IMR-90 (cell line): ENCODE data around the gene PLXND1. TPM values are rescaled to one million over a fixed set of nuclear protein-coding genes. Genes with fewer than 3 reads are reported as not detected.
A peak's percentile ranks its signal among the peaks of the same experiment; 100 is the strongest.

Source experiments
- ATAC-seq: fragments of 200-7000 bp; cut with Tn5 transposase; 2 replicates; pipeline ENCODE4 v1.9.1; 2020; ENCODE audit warnings: low read depth, mild to moderate bottlenecking, moderate library complexity
- BruUV-seq: library from RNA; stranded (reverse); fragments of 400-500 nt; replicated peaks from 2 replicates; lab custom pipeline; 2021; lab: Mats Ljungman, UMichigan
- CTCF ChIA-PET: fragments of 300-600 bp; formaldehyde crosslinking; extraction: SDS; loops from one replicate; lab custom pipeline; 2021; ENCODE audit warnings: antibody characterized with exemption; lab: Yijun Ruan, JAX
- POLR2A ChIA-PET: fragments of 300-600 bp; sonication (Branson Sonifier 250); formaldehyde crosslinking; loops from one replicate; lab custom pipeline; 2022; ENCODE audit warnings: antibody characterized with exemption; ENCODE audit not compliant: unreplicated experiment; lab: Charles Lee
- DNase-seq: peaks from one replicate; pipeline ENCODE4 v3.0.0; 2013
- H2AFZ ChIP-seq: replicated peaks from 2 replicates; pipeline ENCODE3; 2013; ENCODE audit warnings: low read length, mild to moderate bottlenecking; ENCODE audit not compliant: poor library complexity
- H2AK5ac ChIP-seq: 2 replicates; pipeline ENCODE4 v1.6.1; 2013; ENCODE audit warnings: low read depth, low read length, inconsistent platforms
- H2AK9ac ChIP-seq: replicated peaks from 2 replicates; pipeline ENCODE3; 2013; ENCODE audit warnings: mild to moderate bottlenecking, low read depth, low read length, moderate library complexity; ENCODE audit not compliant: poor library complexity
- H2BK120ac ChIP-seq: 2 replicates; pipeline ENCODE4 v1.6.1; 2013; ENCODE audit warnings: low read depth, low read length, inconsistent platforms
- H2BK15ac ChIP-seq: 3 replicates; pipeline ENCODE4 v1.6.1; 2013; ENCODE audit warnings: low read depth, low read length, inconsistent platforms
- H2BK20ac ChIP-seq: 2 replicates; pipeline ENCODE4 v1.6.1; 2013; ENCODE audit warnings: low read depth, mild to moderate bottlenecking, inconsistent platforms, low read length, moderate library complexity
- H2BK5ac ChIP-seq: 2 replicates; pipeline ENCODE4 v1.6.1; 2013; ENCODE audit warnings: mild to moderate bottlenecking, low read depth, low read length, inconsistent platforms; ENCODE audit not compliant: poor library complexity, severe bottlenecking
- H3K14ac ChIP-seq: replicated peaks from 2 replicates; pipeline ENCODE4 v1.6.1; 2013; ENCODE audit warnings: low read depth, low read length, inconsistent platforms
- H3K18ac ChIP-seq: 2 replicates; pipeline ENCODE4 v1.6.1; 2013; ENCODE audit warnings: low read depth, low read length, control low read depth
- H3K23ac ChIP-seq: 2 replicates; pipeline ENCODE4 v1.6.1; 2013; ENCODE audit warnings: low read depth, low read length, inconsistent platforms
- H3K27ac ChIP-seq: 2 replicates; pipeline ENCODE4 v1.5.1; 2013; ENCODE audit warnings: mild to moderate bottlenecking, control low read depth, low read length; ENCODE audit not compliant: insufficient read depth
- H3K27me3 ChIP-seq: 2 replicates; pipeline ENCODE4 v1.6.1; 2013; ENCODE audit warnings: low read length; ENCODE audit not compliant: control insufficient read depth, insufficient read depth
- H3K36me3 ChIP-seq: 2 replicates; pipeline ENCODE4 v1.6.1; 2013; ENCODE audit warnings: low read length, mixed read lengths; ENCODE audit not compliant: control insufficient read depth, insufficient read depth
- H3K4ac ChIP-seq: 2 replicates; pipeline ENCODE4 v1.6.1; 2013; ENCODE audit warnings: low read depth, low read length, inconsistent platforms
- H3K4me1 ChIP-seq: 2 replicates; pipeline ENCODE4 v1.6.1; 2013; ENCODE audit warnings: low read length, mixed read lengths; ENCODE audit not compliant: control insufficient read depth, insufficient read depth
- H3K4me2 ChIP-seq: 2 replicates; pipeline ENCODE4 v1.6.1; 2013; ENCODE audit warnings: low read depth, mild to moderate bottlenecking, control low read depth, low read length, moderate library complexity
- H3K4me3 ChIP-seq: 2 replicates; pipeline ENCODE4 v1.5.1; 2013; ENCODE audit warnings: low read depth, mild to moderate bottlenecking, control low read depth, low read length, moderate library complexity; ENCODE audit not compliant: insufficient read depth
- H3K56ac ChIP-seq: 2 replicates; pipeline ENCODE4 v1.6.1; 2013; ENCODE audit warnings: low read length, inconsistent platforms; ENCODE audit not compliant: insufficient read depth; ENCODE audit errors: extremely low read depth
- H3K79me1 ChIP-seq, 2 experiments: 2 replicates each; pipeline ENCODE4 v1.6.1; 2013; ENCODE audit warnings: low read length in 2 of 2, inconsistent platforms in 1 of 2, low read depth in 1 of 2
- H3K9ac ChIP-seq: 2 replicates; pipeline ENCODE4 v1.6.1; 2013; ENCODE audit warnings: low read depth, low read length, control low read depth
- H3K9me1 ChIP-seq: 2 replicates; pipeline ENCODE4 v1.6.1; 2013; ENCODE audit warnings: low read length, inconsistent platforms; ENCODE audit not compliant: insufficient read depth
- H3K9me3 ChIP-seq: 2 replicates; pipeline ENCODE4 v1.6.1; 2013; ENCODE audit warnings: low read length; ENCODE audit not compliant: control insufficient read depth, insufficient read depth
- H4K20me1 ChIP-seq: 2 replicates; pipeline ENCODE4 v1.6.1; 2013; ENCODE audit warnings: low read length, inconsistent platforms; ENCODE audit not compliant: insufficient read depth
- H4K5ac ChIP-seq: 2 replicates; pipeline ENCODE4 v1.6.1; 2013; ENCODE audit warnings: mild to moderate bottlenecking, low read depth, low read length, control low read depth
- H4K8ac ChIP-seq, 2 experiments: 2 replicates each; pipeline ENCODE4 v1.6.1; 2013; ENCODE audit warnings: low read depth in 2 of 2, low read length in 2 of 2, control low read depth in 1 of 2, inconsistent platforms in 1 of 2
- H4K91ac ChIP-seq: 2 replicates; pipeline ENCODE4 v1.6.1; 2013; ENCODE audit warnings: low read depth, low read length, inconsistent platforms; ENCODE audit not compliant: insufficient read depth
- BHLHE40 ChIP-seq: fragments of 150-350 bp; IDR thresholded peaks from 2 replicates; pipeline ENCODE4 v1.6.1; 2016; ENCODE audit warnings: mild to moderate bottlenecking, low read depth, low read length
- CEBPB ChIP-seq: IDR thresholded peaks from 2 replicates; pipeline ENCODE4 v1.6.1; 2012; ENCODE audit warnings: low read depth, low read length, improper control_type of control experiment
- CHD1 ChIP-seq: IDR thresholded peaks from 2 replicates; pipeline ENCODE4 v1.6.1; 2012; ENCODE audit warnings: low read depth, low read length, improper control_type of control experiment
- CTCF ChIP-seq: conservative IDR thresholded peaks from 2 replicates; pipeline ENCODE4 v1.5.1; 2012; ENCODE audit warnings: mild to moderate bottlenecking, low read depth, low read length, improper control_type of control experiment
- ELK1 ChIP-seq: fragments of 150-350 bp; IDR thresholded peaks from 2 replicates; pipeline ENCODE4 v1.6.1; 2016; ENCODE audit warnings: low read depth, mild to moderate bottlenecking, low read length, moderate library complexity, borderline replicate concordance
- FOS ChIP-seq: fragments of 150-350 bp; IDR thresholded peaks from 2 replicates; pipeline ENCODE4 v1.6.1; 2016; ENCODE audit warnings: low read depth, low read length
- MAFK ChIP-seq: IDR thresholded peaks from 2 replicates; pipeline ENCODE4 v1.6.1; 2012; ENCODE audit warnings: low read depth, low read length, improper control_type of control experiment
- MAZ ChIP-seq: IDR thresholded peaks from 2 replicates; pipeline ENCODE4 v1.6.1; 2012; ENCODE audit warnings: low read depth, mild to moderate bottlenecking, low read length, improper control_type of control experiment, moderate library complexity, borderline replicate concordance
- MXI1 ChIP-seq: IDR thresholded peaks from 2 replicates; pipeline ENCODE4 v1.6.1; 2012; ENCODE audit warnings: low read depth, mild to moderate bottlenecking, low read length, moderate library complexity, borderline replicate concordance
- NFE2L2 ChIP-seq: fragments of 150-350 bp; IDR thresholded peaks from 2 replicates; pipeline ENCODE4 v1.6.1; 2016; ENCODE audit warnings: low read depth, mild to moderate bottlenecking, low read length
- POLR2A ChIP-seq: IDR thresholded peaks from 2 replicates; pipeline ENCODE4 v1.6.1; 2012; ENCODE audit warnings: mild to moderate bottlenecking, low read depth, low read length
- RAD21 ChIP-seq: IDR thresholded peaks from 2 replicates; pipeline ENCODE4 v1.6.1; 2012; ENCODE audit warnings: low read length, improper control_type of control experiment
- RCOR1 ChIP-seq: IDR thresholded peaks from 2 replicates; pipeline ENCODE4 v1.6.1; 2012; ENCODE audit warnings: mild to moderate bottlenecking, low read length, improper control_type of control experiment; ENCODE audit not compliant: insufficient replicate concordance
- RFX5 ChIP-seq: IDR thresholded peaks from 2 replicates; pipeline ENCODE4 v1.8.0; 2012; ENCODE audit warnings: low read depth, mild to moderate bottlenecking, low read length, moderate library complexity
- SMC3 ChIP-seq: fragments of 150-350 bp; IDR thresholded peaks from 2 replicates; pipeline ENCODE4 v1.6.1; 2016; ENCODE audit warnings: low read depth, mild to moderate bottlenecking, antibody characterized with exemption, low read length, moderate library complexity
- USF2 ChIP-seq: fragments of 150-350 bp; IDR thresholded peaks from 2 replicates; pipeline ENCODE4 v1.6.1; 2017; ENCODE audit warnings: mild to moderate bottlenecking, antibody characterized with exemption, low read length, low read depth
- WGBS, 2 experiments: methylation state at CpG; one replicate each; pipeline versions ENCODE4 v1.1.5 to v1.1.7; 2013; ENCODE audit warnings: missing lambda C conversion rate in 2 of 2; ENCODE audit not compliant: insufficient read length in 1 of 2; ENCODE audit errors: extremely low coverage in 2 of 2; 5-methylcytosine and 5-hydroxymethylcytosine counted together
- dilution Hi-C: fragments of 300-500 bp; cut with HindIII; formaldehyde crosslinking; loops from one replicate; pipeline ENCODE4 v1.14.3; 2018; ENCODE audit warnings: low sequenced_read_pairs; ENCODE audit not compliant: unreplicated experiment
- in situ Hi-C: fragments of 300-500 bp; cut with MboI; formaldehyde crosslinking; loops from 3 replicates; pipeline ENCODE4 v1.14.3; 2019; ENCODE audit warnings: low sequenced_read_pairs, inconsistent platforms, mixed read lengths
- intact Hi-C: fragments of 100-400 bp; cut with micrococcal nuclease; formaldehyde crosslinking; loops from 2 replicates; pipeline ENCODE4 v1.10.0; 2022
- polyA plus RNA-seq, 3 experiments: library from polyadenylated mRNA; depleted of rRNA; stranded (reverse); fragments of >200 nt; gene quantifications; 2 replicates each; pipeline ENCODE4 v1.2.3, GENCODE V29; 2012; ENCODE audit warnings: low replicate concordance in 1 of 3
- total RNA-seq: library from RNA; depleted of rRNA; stranded (reverse); fragments of >200 nt; gene quantifications from 2 replicates; pipeline ENCODE4 v1.2.3, GENCODE V29; 2012

Gene PLXND1
- total and polyA plus RNA-seq, 2 of the 4 experiments (the other 2 are of a cell fraction) = 19.2 to 67.1 TPM

GRCh38 chr3:129591932-129592331 is 14.5 kb downstream of the PLXND1 start:
- DNase-seq = no peak
- no peak overlapping the region for H3K18ac ChIP-seq
- H3K27ac ChIP-seq = no peak overlapping the region
- no peak for ATAC-seq
- H3K79me1 ChIP-seq = peaks cover 17 to 84% of the 10 kb centered on the region in 2 experiments; a peak in 3 of 4 replicates
- in situ Hi-C loops = no loop called here
- peak overlapping the region; percentile 73 for H3K4ac ChIP-seq
- no peak overlapping the region; the same call in 1 of the 2 replicates for H3K56ac ChIP-seq
- no peak overlapping the region for H3K4me2 ChIP-seq
- H2BK5ac ChIP-seq = no peak overlapping the region
- H3K9me3 ChIP-seq = no peaks in the 10 kb centered on the region
- ChIA-PET CTCF (interaction anchor here (2.3 kb wide), 1 partner anchor 102 kb away, joined by 5 read pairs; no protein-coding TSS in a partner anchor), POLR2A (no interaction called here)
- BruUV-seq = no TSS peak
- 38% methylated on average over 2 of the region's 8 CpGs; no CpG with 5 or more reads in 1 of the 2 experiments for WGBS, 2 experiments
- H2BK120ac ChIP-seq = no peak overlapping the region
- intact Hi-C loops = no loop called here
- H4K20me1 ChIP-seq = no peaks in the 10 kb centered on the region; the same call in 1 of the 2 replicates
- no peak for TF ChIP-seq CTCF
- no peak for TF ChIP-seq MAFK
- TF ChIP-seq POLR2A = no peak
- TF ChIP-seq RAD21 = no peak
- TF ChIP-seq CHD1 = no peak
- no peak for TF ChIP-seq ELK1
- no peak for TF ChIP-seq NFE2L2
- no peak for TF ChIP-seq CEBPB
- no peak for TF ChIP-seq RCOR1
- TF ChIP-seq FOS = no peak
- no peak for TF ChIP-seq SMC3
- TF ChIP-seq USF2 = no peak
- TF ChIP-seq RFX5 = no peak
- no peak for TF ChIP-seq MAZ
- no peak for TF ChIP-seq MXI1
- TF ChIP-seq BHLHE40 = no peak
- H3K9me1 ChIP-seq = peaks cover 9% of the 10 kb centered on the region; the same call in 1 of the 2 replicates
- H3K36me3 ChIP-seq = no peaks in the 10 kb centered on the region
- H3K9ac ChIP-seq = 0 out of 2 replicates have a peak overlapping the region, but pooled peaks have one; percentile 19
- H3K27me3 ChIP-seq = no peaks in the 10 kb centered on the region
- H3K4me1 ChIP-seq = peaks cover 35% of the 10 kb centered on the region
- peak overlapping the region; percentile 39; the same call in 1 of the 2 replicates for H2BK20ac ChIP-seq
- H3K14ac ChIP-seq = no peak overlapping the region; the same call in 1 of the 2 replicates
- H3K4me3 ChIP-seq = no peak overlapping the region
- peak overlapping the region; percentile 46 for H4K91ac ChIP-seq
- H2AK9ac ChIP-seq = peak overlapping the region; percentile 57
- H4K8ac ChIP-seq = peak overlapping the region; percentile 40 to 52; a peak in 1 of 4 replicates
- dilution Hi-C loops = no loop called here
- 0 out of 2 replicates have a peak overlapping the region, but pooled peaks have one; percentile 23 for H2AK5ac ChIP-seq
- no peak overlapping the region for H4K5ac ChIP-seq
- H2BK15ac ChIP-seq = no peak overlapping the region; the same call in 2 of the 3 replicates
- H2AFZ ChIP-seq = peak overlapping the region; percentile 29
- peak overlapping the region; percentile 29; the same call in 1 of the 2 replicates for H3K23ac ChIP-seq
